GM18909 (cell line): ENCODE results near the gene SH2D4B.
A peak's percentile ranks its signal among the peaks of the same experiment; 100 is the strongest.

Experiments
- ATAC-seq: cut with Tn5 transposase; IDR thresholded peaks from one replicate; pipeline ENCODE4 v1.9.1; 2021; ENCODE audit warnings: mild to moderate bottlenecking; ENCODE audit not compliant: unreplicated experiment, poor library complexity

Gene SH2D4B

DNA sequence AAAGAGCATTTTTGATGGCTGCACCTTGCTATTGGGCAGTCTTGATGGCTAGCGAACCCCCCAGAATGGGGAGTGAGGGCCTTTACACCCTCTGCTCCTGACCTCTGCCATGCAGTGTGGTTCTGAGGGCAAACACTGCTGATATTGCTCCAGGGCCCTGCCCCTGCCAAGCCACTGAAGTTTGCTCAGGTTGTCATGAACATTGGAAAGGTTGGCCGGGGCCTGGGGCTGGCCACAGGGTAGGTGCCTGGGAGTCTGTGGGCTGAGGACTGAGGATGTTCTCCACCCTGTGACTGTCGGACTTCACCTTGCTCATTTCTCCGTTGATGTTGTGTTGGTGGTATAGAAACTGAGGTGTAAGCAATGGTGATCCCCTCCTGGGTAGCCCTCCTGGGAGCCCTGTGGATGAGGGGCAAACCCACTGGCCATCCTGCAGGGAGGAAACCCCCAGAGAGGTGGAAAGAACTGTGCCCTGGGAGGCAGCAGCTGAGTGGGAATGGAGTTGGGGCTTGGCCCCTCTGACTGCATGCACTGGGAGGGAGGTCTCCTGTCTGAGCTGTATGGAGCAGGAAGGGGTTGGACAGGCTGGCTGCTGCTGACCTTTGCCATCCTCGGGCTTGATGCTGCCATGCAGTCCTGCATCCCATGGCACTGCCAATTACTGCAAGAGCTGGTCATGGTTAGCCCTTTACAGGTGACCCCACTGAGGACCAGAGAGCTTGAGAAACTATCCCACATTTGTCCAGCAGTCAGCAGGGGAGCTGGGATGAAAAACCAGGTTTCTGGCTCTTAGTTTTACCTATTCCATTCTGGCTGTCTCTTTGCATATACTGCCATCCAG is 77.1 kb downstream of the SH2D4B start:
- no peak for ATAC-seq

- no peak for ATAC-seq
These were observed 80.1 kb downstream of the SH2D4B start for GRCh38 chr10:80617807-80618206.

DNA sequence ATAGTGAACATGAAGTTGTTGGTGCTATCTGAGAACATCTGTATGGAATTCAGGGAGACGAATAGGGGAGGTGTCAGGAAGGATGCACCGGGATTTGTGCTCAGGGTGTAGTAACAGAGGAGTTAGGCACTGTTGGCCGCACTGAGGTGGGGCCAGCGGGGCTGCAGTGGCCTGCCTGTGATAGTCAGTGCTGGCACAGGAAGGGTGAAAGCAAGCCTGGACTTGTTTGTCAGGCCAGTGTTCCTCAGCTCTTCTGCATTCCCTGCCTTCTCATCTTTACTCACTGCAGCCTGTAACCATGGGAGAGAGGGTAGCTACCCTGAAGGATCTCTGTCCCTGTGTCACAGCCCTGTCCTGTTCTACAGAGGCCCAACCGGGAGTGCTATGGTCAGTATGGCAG is 81.3 kb downstream of the SH2D4B start:
- ATAC-seq, result no peak

DNA sequence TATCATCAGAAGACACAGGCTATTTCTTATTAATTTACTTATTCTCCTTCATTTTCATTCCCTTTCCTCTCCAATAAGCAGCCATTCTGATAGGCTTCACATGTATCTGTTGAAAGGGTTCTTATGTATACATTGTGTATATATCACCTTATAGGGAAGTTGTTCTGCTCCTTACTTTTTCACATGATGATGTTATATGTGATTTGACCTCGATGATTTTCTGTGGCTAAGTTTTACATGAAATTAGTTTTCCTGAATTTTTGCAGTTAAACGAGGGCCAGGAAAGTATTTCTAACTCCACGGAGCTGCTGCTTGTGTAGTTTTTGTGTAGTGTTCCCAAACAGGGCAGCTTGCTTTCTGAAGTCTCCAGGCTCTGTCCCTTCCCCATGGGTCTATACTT is 84.5 kb downstream of the SH2D4B start:
- no peak for ATAC-seq

- no peak for ATAC-seq
These were observed 92.6 kb downstream of the SH2D4B start for GRCh38 chr10:80630324-80630723.

- no peak for ATAC-seq
These were observed 95.0 kb downstream of the SH2D4B start for GRCh38 chr10:80632742-80633141.

GRCh38 chr10:80633383-80633860 is 95.7 kb downstream of the SH2D4B start:
- ATAC-seq, result no peak

GRCh38 chr10:80633910-80634309 is 96.2 kb downstream of the SH2D4B start:
- ATAC-seq, result no peak

DNA sequence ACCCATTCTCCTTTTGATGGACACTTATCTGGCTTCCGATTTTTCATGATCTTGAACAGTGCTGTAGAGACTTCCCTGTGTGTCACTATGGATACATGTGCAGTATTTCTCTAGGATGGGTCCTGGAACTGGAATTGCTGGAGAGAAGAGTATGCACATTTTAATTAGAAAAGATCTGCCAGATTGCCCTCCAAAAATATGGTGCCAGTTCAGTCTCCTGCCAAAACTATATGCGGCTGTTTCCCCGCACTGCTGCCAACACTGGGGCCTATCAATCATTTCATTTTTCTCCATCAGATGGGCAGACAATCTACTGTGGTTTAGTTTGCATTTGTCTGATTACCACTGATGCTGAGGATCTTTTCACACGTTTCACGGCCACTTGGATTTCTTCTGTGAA is 105.0 kb downstream of the SH2D4B start:
- no peak for ATAC-seq

DNA sequence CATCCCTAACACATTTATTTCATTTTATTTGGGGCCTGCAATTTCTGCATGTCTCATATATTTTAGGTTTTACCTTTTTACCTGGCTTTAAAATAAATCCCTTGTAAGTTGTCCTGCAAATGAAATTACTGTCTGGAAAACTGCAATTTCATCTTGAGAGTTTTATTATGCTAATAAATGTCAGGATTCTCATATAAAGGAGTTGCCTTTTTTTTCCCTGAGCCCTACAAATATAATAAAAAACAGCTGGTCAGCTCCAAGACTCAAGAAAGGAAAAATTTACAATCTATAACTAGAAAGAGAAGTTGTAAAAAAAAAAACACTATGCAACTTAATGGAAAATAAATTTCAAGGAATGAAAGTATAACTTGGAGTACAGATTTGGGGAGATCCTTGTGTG is 108.7 kb downstream of the SH2D4B start:
- no peak for ATAC-seq

DNA sequence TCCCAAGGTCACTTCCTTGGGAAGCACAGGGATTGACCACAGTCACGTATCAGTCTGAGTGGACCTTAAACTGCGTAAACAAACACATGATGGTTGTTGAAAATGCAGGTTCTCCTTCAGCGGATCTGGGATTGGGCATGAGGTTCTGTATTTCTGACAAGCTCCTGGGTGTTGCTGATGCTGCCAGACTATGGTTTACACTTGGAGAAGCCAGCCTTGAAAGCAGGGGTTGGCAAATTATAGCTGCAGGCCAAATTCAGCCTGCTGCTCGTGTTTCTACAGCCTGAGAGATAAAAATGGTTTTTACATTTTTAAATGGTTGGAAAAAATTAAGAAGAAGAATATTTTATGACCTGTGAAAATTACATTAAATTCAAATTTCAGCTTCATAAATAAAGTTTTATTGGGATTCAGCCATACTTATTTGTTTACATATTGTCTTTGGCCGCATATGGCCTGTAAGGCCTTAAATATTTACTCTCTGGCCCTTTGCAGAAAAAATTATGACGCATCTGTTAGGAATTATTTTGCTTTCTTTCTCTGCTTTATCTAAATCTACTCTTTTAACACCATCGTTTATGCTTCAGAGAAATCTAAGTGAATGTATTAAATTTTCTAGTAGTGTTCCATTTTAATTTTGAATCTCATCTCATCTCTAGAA is 109.6 kb downstream of the SH2D4B start:
- ATAC-seq, result no peak

GRCh38 chr10:80648106-80648505 is 110.4 kb downstream of the SH2D4B start:
- ATAC-seq, result no peak

DNA sequence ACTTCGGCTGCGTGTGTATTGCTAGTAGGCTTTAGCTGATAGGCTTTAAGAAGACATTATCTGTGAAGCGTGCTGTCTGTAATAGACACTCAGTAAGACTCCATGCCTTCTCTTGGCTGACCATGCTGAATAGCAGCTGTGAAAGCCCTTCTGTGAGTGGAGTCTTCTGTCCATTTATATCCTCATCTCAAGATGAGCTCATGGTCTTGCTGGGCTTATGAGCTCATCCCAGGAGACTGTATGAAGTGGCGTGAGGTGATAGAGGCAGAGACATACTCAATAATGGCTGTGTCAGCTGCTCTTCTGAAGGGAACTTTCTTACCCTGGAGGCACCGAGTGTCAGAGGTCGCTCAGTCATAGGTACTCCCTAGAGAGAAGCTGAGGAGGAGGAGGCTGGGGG is 111.5 kb downstream of the SH2D4B start:
- no peak for ATAC-seq

- no peak for ATAC-seq
These were observed 118.2 kb downstream of the SH2D4B start for GRCh38 chr10:80655898-80656297.

- ATAC-seq, result no peak
These were observed 120.4 kb downstream of the SH2D4B start for GRCh38 chr10:80658068-80658467.

DNA sequence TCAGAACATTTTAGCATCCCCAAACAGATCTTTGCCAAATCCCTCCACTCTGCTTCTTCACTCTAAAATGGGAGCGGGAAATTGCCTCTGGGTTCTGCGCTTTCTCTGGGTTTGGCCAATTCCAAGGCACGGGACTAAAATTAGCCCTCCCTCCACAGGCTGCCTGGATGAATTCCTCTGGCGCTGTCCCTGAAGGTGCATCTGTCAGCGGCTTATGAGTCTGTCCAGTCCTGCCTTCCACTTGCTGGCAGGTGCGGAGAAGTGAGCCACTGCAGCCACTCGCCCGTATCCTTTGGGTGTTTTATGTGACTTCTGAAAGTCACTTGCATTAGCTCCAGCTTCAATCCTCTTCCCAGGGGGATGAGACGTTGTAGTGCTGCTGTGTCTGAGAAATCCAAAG is 121.6 kb downstream of the SH2D4B start:
- no peak for ATAC-seq

DNA sequence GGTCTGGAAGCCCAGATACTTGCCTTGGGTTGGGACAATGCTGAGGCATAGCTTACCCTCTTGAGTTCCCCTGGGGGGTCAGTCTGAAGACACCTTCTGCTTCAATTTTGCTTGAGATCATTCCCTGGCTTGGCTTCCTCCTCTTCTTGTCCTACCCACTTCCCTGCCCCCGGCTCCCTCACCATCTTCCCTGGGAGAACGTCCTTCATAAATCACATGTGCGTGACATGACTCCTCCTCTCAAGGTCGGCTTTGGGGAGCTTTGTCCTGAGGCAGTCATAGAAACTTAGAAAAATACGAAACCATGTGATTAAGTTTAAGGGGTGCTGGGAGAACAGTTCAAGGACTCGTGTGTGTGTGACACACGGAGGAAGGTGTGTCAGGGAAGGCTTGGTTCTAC is 122.6 kb downstream of the SH2D4B start:
- ATAC-seq, result no peak

GRCh38 chr10:80660736-80661135 is 123.0 kb downstream of the SH2D4B start:
- no peak for ATAC-seq

DNA sequence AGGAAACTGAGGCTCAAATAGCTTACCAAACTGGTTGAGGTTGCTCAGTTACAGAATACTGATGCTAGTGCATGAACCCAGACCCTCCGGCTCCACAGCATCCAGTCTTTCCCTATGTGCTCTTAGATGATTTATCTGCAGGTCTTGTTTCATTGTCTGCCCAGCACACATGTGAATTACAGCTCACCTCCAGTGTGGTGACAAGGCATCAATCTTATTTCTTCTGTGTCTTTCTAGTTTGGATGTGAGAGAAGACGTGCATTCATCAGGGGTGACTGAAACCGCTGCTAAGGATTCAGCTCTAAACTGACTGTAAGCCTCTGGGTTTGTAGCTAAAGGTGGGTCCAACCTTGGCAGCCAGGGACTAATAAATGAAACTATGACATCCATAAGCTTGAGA is 123.8 kb downstream of the SH2D4B start:
- ATAC-seq, result no peak

DNA sequence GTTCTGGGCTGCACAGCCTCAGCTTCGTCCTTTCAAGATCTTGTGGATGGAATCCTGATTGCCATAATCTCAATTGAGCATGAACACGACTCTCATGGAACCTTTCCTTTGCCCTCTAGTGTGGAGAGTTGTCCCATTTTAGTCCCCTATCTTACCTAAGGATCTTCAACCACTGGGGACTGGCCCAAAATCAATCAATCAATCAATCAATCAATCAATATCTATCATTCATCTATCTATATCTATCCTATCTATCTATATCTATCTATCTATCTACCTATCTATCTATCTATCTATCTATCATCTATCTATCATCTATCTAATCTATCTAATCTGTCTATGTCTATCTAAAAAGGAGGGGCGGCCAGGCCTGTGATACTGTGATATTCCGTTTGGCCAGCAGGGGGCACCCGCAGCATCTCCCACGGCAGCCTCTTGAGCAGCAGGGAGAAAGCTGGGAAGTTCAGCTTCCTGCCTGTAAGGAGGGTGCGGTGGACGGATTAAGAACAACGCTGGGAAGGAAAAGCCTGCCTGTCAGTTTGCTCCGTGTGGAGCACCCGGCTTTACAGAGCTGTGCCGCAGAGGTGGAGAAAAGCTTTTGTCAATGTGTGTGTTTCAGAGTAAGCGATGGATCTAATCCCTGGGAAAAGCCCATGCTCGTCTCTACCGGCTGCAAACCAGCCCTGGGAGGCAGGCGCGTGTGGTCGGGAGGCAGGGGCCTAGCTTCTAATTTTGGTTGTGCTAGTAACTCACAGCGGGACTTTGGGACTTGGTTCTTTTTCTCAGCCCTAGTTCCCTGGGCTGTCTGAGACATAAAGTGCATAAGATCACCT is 124.9 kb downstream of the SH2D4B start:
- ATAC-seq, result peak; percentile 79
